OCI-LY7 (cell line): ENCODE measurements around the gene LAMTOR2. TPM values are rescaled to one million over a fixed set of nuclear protein-coding genes. Genes with fewer than 3 reads are reported as not detected.
A peak's percentile ranks its signal among the peaks of the same experiment; 100 is the strongest.
"Not testable (repeated sequence)": the region's sequence is repeated elsewhere in the genome, so short reads cannot be mapped to it uniquely, and the experiment has no call there.

Source experiments
- BruUV-seq: library from RNA; stranded (reverse); fragments of 400-500 nt; replicated peaks from 2 replicates; lab custom pipeline; 2021; lab: Mats Ljungman, UMichigan
- CTCF ChIA-PET: fragments of 300-600 bp; sonication (Branson Sonifier 250); formaldehyde crosslinking; loops from one replicate; lab custom pipeline; 2022; ENCODE audit warnings: antibody characterized with exemption; ENCODE audit not compliant: unreplicated experiment; lab: Charles Lee
- POLR2A ChIA-PET: fragments of 300-600 bp; sonication (Branson Sonifier 250); formaldehyde crosslinking; loops from one replicate; lab custom pipeline; 2022; ENCODE audit warnings: antibody characterized with exemption; lab: Charles Lee
- DNase-seq: peaks from one replicate; pipeline ENCODE4 v3.0.0-alpha.2; 2015; ENCODE audit warnings: low spot score
- H2AFZ ChIP-seq: fragments of 200-600 bp; sonication (generic), shearing (Covaris generic); 2 replicates; pipeline ENCODE4 v1.6.1; 2014; ENCODE audit warnings: mild to moderate bottlenecking, antibody characterized with exemption, low read length, moderate library complexity
- H3K27ac ChIP-seq: fragments of 200-600 bp; sonication (generic); 2 replicates; pipeline ENCODE4 v1.5.1; 2014; ENCODE audit warnings: mixed run types, low read depth, mild to moderate bottlenecking, moderate library complexity, low read length, inconsistent platforms; ENCODE audit not compliant: poor library complexity, severe bottlenecking
- H3K36me3 ChIP-seq: fragments of 200-600 bp; sonication (generic); 2 replicates; pipeline ENCODE4 v1.6.1; 2014; ENCODE audit warnings: mild to moderate bottlenecking, antibody characterized with exemption, low read length, moderate library complexity, mixed read lengths; ENCODE audit not compliant: insufficient read depth
- H3K4me1 ChIP-seq: fragments of 200-600 bp; sonication (generic); 2 replicates; pipeline ENCODE4 v1.5.1; 2014; ENCODE audit warnings: mild to moderate bottlenecking, low read length; ENCODE audit not compliant: insufficient read depth, poor library complexity, severe bottlenecking
- H3K4me2 ChIP-seq: fragments of 200-600 bp; sonication (generic); 2 replicates; pipeline ENCODE4 v1.6.1; 2014; ENCODE audit warnings: mild to moderate bottlenecking, low read length
- H3K4me3 ChIP-seq: fragments of 200-600 bp; sonication (generic); 2 replicates; pipeline ENCODE4 v1.5.1; 2014; ENCODE audit warnings: mild to moderate bottlenecking, low read depth, low read length; ENCODE audit not compliant: poor library complexity, severe bottlenecking
- H3K79me2 ChIP-seq: fragments of 200-600 bp; sonication (generic); 2 replicates; pipeline ENCODE4 v1.6.1; 2016; ENCODE audit warnings: low read depth, mild to moderate bottlenecking, low read length, moderate library complexity, mixed read lengths; ENCODE audit not compliant: insufficient read depth
- H3K9me2 ChIP-seq: fragments of 200-600 bp; sonication (generic); 2 replicates; pipeline ENCODE4 v1.6.1; 2016; ENCODE audit warnings: mild to moderate bottlenecking, low read length, mixed read lengths; ENCODE audit not compliant: insufficient read depth
- H3K9me3 ChIP-seq: fragments of 200-600 bp; sonication (generic); 2 replicates; pipeline ENCODE4 v1.6.1; 2014; ENCODE audit warnings: mild to moderate bottlenecking, mixed run types, low read length, mixed read lengths
- H4K20me1 ChIP-seq: fragments of 200-600 bp; sonication (generic); 2 replicates; pipeline ENCODE4 v1.6.1; 2014; ENCODE audit warnings: mild to moderate bottlenecking, antibody characterized with exemption, low read length, moderate library complexity, mixed read lengths; ENCODE audit not compliant: insufficient read depth
- EZH2phosphoT487 ChIP-seq: fragments of 200-600 bp; sonication (generic); IDR thresholded peaks from 2 replicates; pipeline ENCODE4 v1.6.1; 2018; ENCODE audit warnings: low read depth, borderline replicate concordance, mild to moderate bottlenecking, mixed run types, antibody characterized with exemption, low read length, moderate library complexity, mixed read lengths
- intact Hi-C: fragments of 100-400 bp; cut with micrococcal nuclease; formaldehyde crosslinking; loops from one replicate; pipeline ENCODE4 v1.10.0; 2022; ENCODE audit not compliant: unreplicated experiment
- total RNA-seq, 2 experiments: library from RNA; depleted of rRNA in 1 of 2; stranded (reverse); fragments of >200 nt in 1 of 2; shearing (Covaris generic) in 1 of 2; gene quantifications; 2 replicates each; pipeline ENCODE4 v1.2.3, GENCODE V29; 2014 to 2022
- TF ChIP-seq, protein P1 (sequence below): fragments of 200-600 bp; sonication (generic); conservative IDR thresholded peaks from 2 replicates; pipeline ENCODE4 v1.5.1; 2014; ENCODE audit warnings: mild to moderate bottlenecking, antibody characterized with exemption, low read length, moderate library complexity, mixed read lengths

The LAMTOR2 gene
- total RNA-seq, 2 experiments from 2014 or later = 55.2 to 71.3 TPM

DNA sequence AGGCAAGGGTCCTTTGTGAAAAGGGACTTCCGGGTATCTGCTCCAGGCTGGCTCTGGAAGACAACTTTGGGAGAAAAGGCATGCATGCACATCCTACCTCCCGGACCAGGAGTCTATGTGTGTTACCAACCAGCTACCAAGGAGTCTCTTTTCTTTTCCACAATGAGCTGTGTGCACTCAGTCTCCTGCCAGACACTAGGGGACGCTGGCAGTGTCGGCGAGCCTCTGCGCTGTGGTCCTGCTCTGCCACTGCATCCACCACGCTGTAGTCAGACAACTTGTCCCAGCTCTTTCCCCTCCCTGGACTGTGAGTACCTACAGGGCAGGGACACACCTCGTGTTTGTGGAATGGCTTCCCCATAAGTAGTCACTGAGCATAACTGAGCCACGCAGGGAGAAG is 28.7 kb upstream of the LAMTOR2 start:
- H2AFZ ChIP-seq = no peak overlapping the region
- no peak for TF ChIP-seq EZH2phosphoT487
- TF ChIP-seq, protein P1, sequence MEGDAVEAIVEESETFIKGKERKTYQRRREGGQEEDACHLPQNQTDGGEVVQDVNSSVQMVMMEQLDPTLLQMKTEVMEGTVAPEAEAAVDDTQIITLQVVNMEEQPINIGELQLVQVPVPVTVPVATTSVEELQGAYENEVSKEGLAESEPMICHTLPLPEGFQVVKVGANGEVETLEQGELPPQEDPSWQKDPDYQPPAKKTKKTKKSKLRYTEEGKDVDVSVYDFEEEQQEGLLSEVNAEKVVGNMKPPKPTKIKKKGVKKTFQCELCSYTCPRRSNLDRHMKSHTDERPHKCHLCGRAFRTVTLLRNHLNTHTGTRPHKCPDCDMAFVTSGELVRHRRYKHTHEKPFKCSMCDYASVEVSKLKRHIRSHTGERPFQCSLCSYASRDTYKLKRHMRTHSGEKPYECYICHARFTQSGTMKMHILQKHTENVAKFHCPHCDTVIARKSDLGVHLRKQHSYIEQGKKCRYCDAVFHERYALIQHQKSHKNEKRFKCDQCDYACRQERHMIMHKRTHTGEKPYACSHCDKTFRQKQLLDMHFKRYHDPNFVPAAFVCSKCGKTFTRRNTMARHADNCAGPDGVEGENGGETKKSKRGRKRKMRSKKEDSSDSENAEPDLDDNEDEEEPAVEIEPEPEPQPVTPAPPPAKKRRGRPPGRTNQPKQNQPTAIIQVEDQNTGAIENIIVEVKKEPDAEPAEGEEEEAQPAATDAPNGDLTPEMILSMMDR = peak; percentile 72
- DNase-seq = peak; percentile 58
- H3K36me3 ChIP-seq = no peaks in the 10 kb centered on the region
- no peaks in the 10 kb centered on the region for H3K9me2 ChIP-seq
- ChIA-PET POLR2A (interaction anchor here (0.7 kb wide), 1 partner anchor 471 kb away, joined by 3 read pairs; no protein-coding TSS in a partner anchor), CTCF (interaction anchor here (0.5 kb wide), 1 partner anchor 28 kb away, joined by 7 read pairs; the partner anchor contains the start of gene UBQLN4)
- H3K4me3 ChIP-seq = no peak overlapping the region
- no TSS peak for BruUV-seq
- no peaks in the 10 kb centered on the region for H3K9me3 ChIP-seq
- no peak overlapping the region for H3K27ac ChIP-seq
- peaks cover 4% of the 10 kb centered on the region for H3K4me1 ChIP-seq
- no peaks in the 10 kb centered on the region for H4K20me1 ChIP-seq
- intact Hi-C loops = no loop called here
- peak overlapping the region; percentile 3; the same call in 1 of the 2 replicates for H3K4me2 ChIP-seq
- H3K79me2 ChIP-seq = no peaks in the 10 kb centered on the region

DNA sequence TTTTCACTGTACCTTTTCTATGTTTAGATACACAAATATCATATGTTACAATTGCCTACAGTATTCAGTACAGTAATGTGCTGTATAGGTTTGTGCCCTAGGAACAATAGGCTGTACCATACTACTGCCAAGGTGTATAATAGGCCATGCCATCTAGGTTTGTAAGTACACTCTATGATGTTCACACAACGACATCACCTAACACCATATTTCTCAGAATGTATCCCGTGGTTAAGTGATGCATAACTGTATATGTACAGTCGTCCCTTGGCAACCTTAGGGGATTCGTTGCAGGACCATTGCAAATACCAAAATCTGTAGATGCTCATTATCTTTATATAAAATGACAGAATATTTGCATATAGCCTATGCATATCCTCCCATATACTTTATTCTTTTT is 28.0 kb upstream of the LAMTOR2 start:
- intact Hi-C loops = no loop called here
- CTCF ChIA-PET = no interaction called here
- BruUV-seq = no TSS peak

DNA sequence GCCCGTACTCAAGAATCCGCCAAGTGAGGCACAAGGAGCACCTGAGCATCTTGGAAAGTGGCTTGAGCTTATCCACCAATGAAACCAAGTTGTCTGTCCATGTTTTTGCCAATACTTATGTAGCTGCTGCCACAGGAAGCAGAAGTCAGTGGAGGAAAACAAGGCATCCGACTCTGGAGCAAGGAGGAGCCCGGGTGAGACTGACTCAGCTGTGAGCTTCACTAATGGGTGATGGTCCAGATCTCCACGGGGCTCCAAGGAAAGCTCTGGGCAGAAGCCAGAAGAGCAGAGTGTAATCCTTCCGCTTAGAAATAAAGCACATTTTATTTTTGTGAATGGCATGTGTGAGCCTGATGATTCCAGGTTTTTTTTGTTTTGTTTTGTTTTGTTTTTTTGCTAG is 21.6 kb upstream of the LAMTOR2 start:
- Histone ChIP-seq H3K9me3 (no peaks in the 10 kb centered on the region), H3K4me1 (no peaks in the 10 kb centered on the region), H3K27ac (no peak overlapping the region), H3K79me2 (no peaks in the 10 kb centered on the region), H4K20me1 (no peaks in the 10 kb centered on the region), H3K9me2 (no peaks in the 10 kb centered on the region), H3K36me3 (peaks cover 2% of the 10 kb centered on the region; the same call in 1 of the 2 replicates), H2AFZ (no peak overlapping the region), H3K4me3 (no peak overlapping the region), H3K4me2 (no peak overlapping the region)
- no TSS peak for BruUV-seq
- POLR2A ChIA-PET = no interaction called here
- CTCF ChIA-PET = no interaction called here
- intact Hi-C loops = no loop called here
- TF ChIP-seq EZH2phosphoT487 = no peak
- TF ChIP-seq, protein P1 = no peak
- no peak for DNase-seq

More for the DNA sequence above, 28.0 kb upstream of the LAMTOR2 start:
- H3K79me2 ChIP-seq = no peaks in the 10 kb centered on the region
- no peak overlapping the region for H3K4me2 ChIP-seq
- no peak overlapping the region for H2AFZ ChIP-seq
- no peak for TF ChIP-seq EZH2phosphoT487
- TF ChIP-seq, protein P1 = no peak
- H3K4me1 ChIP-seq = no peaks in the 10 kb centered on the region
- DNase-seq = no peak
- no peaks in the 10 kb centered on the region for H3K9me3 ChIP-seq
- H3K27ac ChIP-seq = no peak overlapping the region
- H3K9me2 ChIP-seq = no peaks in the 10 kb centered on the region
- H3K4me3 ChIP-seq = no peak overlapping the region
- POLR2A ChIA-PET = no interaction called here
- H4K20me1 ChIP-seq = no peaks in the 10 kb centered on the region
- no peaks in the 10 kb centered on the region for H3K36me3 ChIP-seq

DNA sequence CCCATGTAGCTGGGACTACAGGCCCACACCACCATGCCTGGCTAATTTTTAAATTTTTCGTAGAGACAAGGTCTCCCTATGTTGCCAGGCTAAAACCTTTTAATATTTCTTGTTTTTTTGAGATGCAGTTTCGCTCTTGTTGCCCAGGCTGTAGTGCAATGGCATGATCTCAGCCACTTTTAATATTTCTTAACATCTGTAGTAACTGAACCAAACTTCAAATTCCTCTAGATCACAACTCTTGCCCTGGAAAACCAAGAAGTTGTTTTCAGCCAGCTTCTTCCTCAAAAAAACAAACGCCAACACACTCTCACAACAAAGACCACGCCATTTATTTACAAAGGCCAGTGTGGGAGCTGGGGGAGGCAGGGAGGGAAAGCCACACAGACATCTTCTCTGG is 19.6 kb upstream of the LAMTOR2 start:
- BruUV-seq, POLR2A ChIA-PET, H3K36me3 ChIP-seq, H4K20me1 ChIP-seq, H3K4me1 ChIP-seq, DNase-seq, H2AFZ ChIP-seq, H3K9me2 ChIP-seq, H3K4me3 ChIP-seq, H3K27ac ChIP-seq, intact Hi-C loops, H3K9me3 ChIP-seq, H3K79me2 ChIP-seq, H3K4me2 ChIP-seq, CTCF ChIA-PET: not testable (repeated sequence)
